Measurements from ENCODE around the gene OR52E8. TPM values are rescaled to one million over a fixed set of nuclear protein-coding genes. Genes with fewer than 3 reads are reported as not detected.

The OR52E8 gene
- total and polyA plus RNA-seq, 8 donors = not detected

GRCh38 chr11:5809905-5810795 lies 47.3 kb downstream of the OR52E8 start:
- no peak for DNase-seq
- Histone ChIP-seq H3K4me1 (peaks cover 0 to 3% (median 0%) of the 10 kb centered on the region in 3 donors), H3K27ac (no peak overlapping the region), H3K36me3 (no peaks in the 10 kb centered on the region), H3K4me3 (no peak overlapping the region), H3K27me3 (no peaks in the 10 kb centered on the region), H3K9me3 (no peaks in the 10 kb centered on the region)
- 64 to 80% methylated on average over 6 of the region's 6 CpGs for WGBS, 2 donors
- ATAC-seq = no peak
- no peak for TF ChIP-seq CTCF (IDR thresholded peaks at IDR 0.05)
- FAIRE-seq = no peak
- intact Hi-C loops (cut with DNase I) = loop anchor here in 2 of 3 donors (5.0 to 10.0 kb wide), 2 partner anchors 338 to 685 kb away; no protein-coding TSS in a partner anchor

GRCh38 chr11:5809122-5809519 lies 48.4 kb downstream of the OR52E8 start:
- H3K27me3 ChIP-seq = no peaks in the 10 kb centered on the region
- intact Hi-C loops (cut with DNase I) = loop anchor here in 2 of 3 donors (5.0 to 10.0 kb wide), 2 partner anchors 337 to 684 kb away; no protein-coding TSS in a partner anchor
- peak overlapping the region; percentile 13 to 63 (median 26) for H3K4me3 ChIP-seq
- WGBS, 2 donors = 11 to 13% methylated on average over 5 of the region's 5 CpGs
- DNase-seq = no peak
- no peak for FAIRE-seq
- peaks cover 0 to 3% (median 0%) of the 10 kb centered on the region in 3 donors for H3K4me1 ChIP-seq
- no peak for TF ChIP-seq CTCF (IDR thresholded peaks at IDR 0.05)
- no peaks in the 10 kb centered on the region for H3K36me3 ChIP-seq
- H3K27ac ChIP-seq = peak overlapping the region in 2 of 4 donors; percentile 13 to 18
- H3K9me3 ChIP-seq = no peaks in the 10 kb centered on the region
- peak; percentile 40 to 62 (median 52) for ATAC-seq

GRCh38 chr11:5808500-5809121 lies 48.9 kb downstream of the OR52E8 start, which contains the start of gene OR52N2:
OR52N2 (plus strand) TSS chr11:5808924; CDS start chr11:5820336, 11,412 bp downstream.
- no peaks in the 10 kb centered on the region for H3K27me3 ChIP-seq
- H3K36me3 ChIP-seq = no peaks in the 10 kb centered on the region
- TF ChIP-seq CTCF (IDR thresholded peaks at IDR 0.05) = peak; percentile 50 to 72 (median 62)
- H3K27ac ChIP-seq = peak within 1 kb of the TSS in 2 of 4 donors; percentile 13 to 18
- peak within 1 kb of the TSS; percentile 13 to 63 (median 26) for H3K4me3 ChIP-seq
- FAIRE-seq (no peak), ATAC-seq (peak; percentile 92 to 99 (median 98)), DNase-seq (peak in 5 of 6 donors; percentile 39 to 79 (median 71))
- peaks cover 0 to 3% (median 0%) of the 10 kb centered on the region in 3 donors for H3K4me1 ChIP-seq
- intact Hi-C loops (cut with DNase I) = loop anchor here in 2 of 3 donors (5.0 to 10.0 kb wide), 2 partner anchors 336 to 684 kb away; no protein-coding TSS in a partner anchor
- H3K9me3 ChIP-seq = no peaks in the 10 kb centered on the region
- 4 to 8% methylated on average over 24 of the region's 24 CpGs for WGBS, 2 donors

- no peak overlapping the region for H3K4me3 ChIP-seq
- H3K27ac ChIP-seq = no peak overlapping the region
- peaks cover 0 to 3% (median 0%) of the 10 kb centered on the region in 3 donors for H3K4me1 ChIP-seq
- DNase-seq (no peak), FAIRE-seq (no peak), ATAC-seq (no peak)
- TF ChIP-seq CTCF (IDR thresholded peaks at IDR 0.05) = no peak
- intact Hi-C loops (cut with DNase I) = loop anchor here in 2 of 3 donors (5.0 to 10.0 kb wide), 2 partner anchors 335 to 683 kb away; no protein-coding TSS in a partner anchor
- WGBS, 2 donors = 55 to 57% methylated on average over 10 of the region's 10 CpGs
- H3K36me3 ChIP-seq = no peaks in the 10 kb centered on the region
- H3K9me3 ChIP-seq = no peaks in the 10 kb centered on the region
- H3K27me3 ChIP-seq = no peaks in the 10 kb centered on the region
Observed at GRCh38 chr11:5807580-5807979, 49.9 kb downstream of the OR52E8 start.

Other genes with a start within 250 kb of the OR52E8 start
- gene TRIM34, start 232.7 kb downstream of the OR52E8 start, total RNA-seq = 1 to 10 TPM in 4 of 6 donors, under 1 TPM in 2; 0.54 to 5.6 (median 1.6) TPM
- gene TRIM34, start 232.7 kb downstream of the OR52E8 start, polyA plus RNA-seq = 1 to 10 TPM; 1.6 to 3.2 TPM
- 10 to 100 TPM; 16.1 to 23.8 (median 18.8) TPM for gene TRIM5, start 172.6 kb downstream of the OR52E8 start, total RNA-seq
- gene TRIM5, start 172.6 kb downstream of the OR52E8 start, polyA plus RNA-seq = 1 to 10 TPM; 6.4 to 9.8 TPM
- 10 to 100 TPM in 4 of 6 donors, 1 to 10 TPM in 2; 4.1 to 24.7 (median 11.6) TPM for gene TRIM22, start 167.9 kb downstream of the OR52E8 start, total RNA-seq
- gene TRIM22, start 167.9 kb downstream of the OR52E8 start, polyA plus RNA-seq = 1 to 10 TPM; 9.1 to 9.5 TPM
- gene OR56B1, start 121.2 kb downstream of the OR52E8 start, total RNA-seq = not detected
- not detected for gene OR56B1, start 121.2 kb downstream of the OR52E8 start, polyA plus RNA-seq
- not detected for gene OR52N4, start 103.4 kb downstream of the OR52E8 start, total RNA-seq
- under 1 TPM in 1 of 2 donors, not detected in 1; 0.07 TPM for gene OR52N4, start 103.4 kb downstream of the OR52E8 start, polyA plus RNA-seq
- gene OR52N5, start 74.3 kb downstream of the OR52E8 start, total RNA-seq = under 1 TPM in 1 of 6 donors, not detected in 5; 0.12 TPM
- gene OR52N5, start 74.3 kb downstream of the OR52E8 start, polyA plus RNA-seq = not detected
- under 1 TPM in 1 of 6 donors, not detected in 5; 0.09 TPM for gene OR52N1, start 66.4 kb downstream of the OR52E8 start, total RNA-seq
- gene OR52N1, start 66.4 kb downstream of the OR52E8 start, polyA plus RNA-seq = not detected
- gene OR52N2, start 48.8 kb downstream of the OR52E8 start, total RNA-seq = under 1 TPM in 2 of 6 donors, not detected in 4; 0.19 to 0.31 TPM
- not detected for gene OR52N2, start 48.8 kb downstream of the OR52E8 start, polyA plus RNA-seq
- not detected for gene OR52E6, start 15.8 kb downstream of the OR52E8 start, total RNA-seq
- not detected for gene OR52E6, start 15.8 kb downstream of the OR52E8 start, polyA plus RNA-seq
- not detected for gene OR52E4, start 22.9 kb upstream of the OR52E8 start, total RNA-seq
- gene OR52E4, start 22.9 kb upstream of the OR52E8 start, polyA plus RNA-seq = not detected
- not detected for gene OR52E5, start 35.5 kb upstream of the OR52E8 start, total RNA-seq
- gene OR52E5, start 35.5 kb upstream of the OR52E8 start, polyA plus RNA-seq = not detected
- not detected for gene OR56A3, start 84.6 kb upstream of the OR52E8 start, total RNA-seq
- not detected for gene OR56A3, start 84.6 kb upstream of the OR52E8 start, polyA plus RNA-seq
- not detected for gene OR56A5, start 110.8 kb upstream of the OR52E8 start, total RNA-seq
- not detected for gene OR56A5, start 110.8 kb upstream of the OR52E8 start, polyA plus RNA-seq
- not detected for gene OR52L1, start 129.3 kb upstream of the OR52E8 start, total RNA-seq
- not detected for gene OR52L1, start 129.3 kb upstream of the OR52E8 start, polyA plus RNA-seq
- under 1 TPM in 1 of 6 donors, not detected in 5; 0.06 TPM for gene OR56A4, start 149.3 kb upstream of the OR52E8 start, total RNA-seq
- not detected for gene OR56A4, start 149.3 kb upstream of the OR52E8 start, polyA plus RNA-seq
- gene OR56A1, start 173.1 kb upstream of the OR52E8 start, total RNA-seq = not detected
- gene OR56A1, start 173.1 kb upstream of the OR52E8 start, polyA plus RNA-seq = not detected
- gene OR56B4, start 250.0 kb upstream of the OR52E8 start, total RNA-seq = not detected
- gene OR56B4, start 250.0 kb upstream of the OR52E8 start, polyA plus RNA-seq = not detected

Measured in pancreas (tissue), 10 donors.